ENCODE results near the gene CYTIP. TPM values are rescaled to one million over a fixed set of nuclear protein-coding genes. Genes with fewer than 3 reads are reported as not detected.
"Not testable (repeated sequence)": the region's sequence is repeated elsewhere in the genome, so short reads cannot be mapped to it uniquely, and the experiment has no call there.

The CYTIP gene
- polyA plus RNA-seq, 3 donors = 1.8 to 2.6 (median 2.2) TPM

GRCh38 chr2:157431176-157431575 is 12.7 kb downstream of the CYTIP start:
- DNase-seq (ENCODE audit: extremely low read depth in 1 of 11, low read depth in 9 of 11, low spot score in 4 of 11) = no peak

DNA sequence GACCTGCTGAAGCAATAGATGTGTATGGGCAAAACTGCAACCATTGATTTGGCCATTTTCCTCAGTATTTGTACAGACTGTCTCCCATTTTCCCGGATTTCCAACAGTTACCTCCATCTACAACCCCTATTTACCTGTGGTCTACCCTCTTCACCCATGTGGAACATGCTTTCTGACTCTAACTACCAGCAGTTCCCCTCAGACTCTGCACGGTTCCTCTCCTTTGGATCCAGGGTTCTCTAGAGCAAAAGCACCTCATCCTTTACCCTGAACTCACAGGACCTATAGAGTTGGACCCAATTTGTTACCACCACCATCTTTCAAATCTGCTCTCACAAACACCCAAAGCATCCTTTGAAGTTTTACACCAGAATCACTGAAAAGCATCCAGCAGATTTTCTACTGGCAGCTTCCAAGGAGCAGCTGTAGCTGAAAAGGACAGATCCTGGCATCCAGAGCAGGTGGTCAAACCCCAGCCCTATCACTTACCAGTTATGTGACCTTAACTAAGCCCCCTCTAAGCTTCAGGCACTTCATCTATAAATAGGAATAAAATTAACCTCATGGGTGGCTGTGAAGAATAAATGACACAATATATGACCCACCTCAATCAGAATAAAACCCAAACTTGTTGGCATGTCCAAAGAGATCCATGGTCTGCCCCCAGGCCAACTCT is 15.3 kb downstream of the CYTIP start:
- DNase-seq (ENCODE audit: extremely low read depth in 1 of 11, low read depth in 9 of 11, low spot score in 4 of 11) = no peak

- no peak for DNase-seq (ENCODE audit: extremely low read depth in 1 of 11, low read depth in 9 of 11, low spot score in 4 of 11)
These were observed 16.0 kb downstream of the CYTIP start for GRCh38 chr2:157427922-157428303.

- DNase-seq (ENCODE audit: extremely low read depth in 1 of 11, low read depth in 9 of 11, low spot score in 4 of 11) = no peak
These were observed 16.6 kb downstream of the CYTIP start for GRCh38 chr2:157427003-157427921.

GRCh38 chr2:157426477-157426994 is 17.4 kb downstream of the CYTIP start:
- DNase-seq (ENCODE audit: extremely low read depth in 1 of 11, low read depth in 9 of 11, low spot score in 4 of 11) = no peak

- DNase-seq (ENCODE audit: extremely low read depth in 1 of 11, low read depth in 9 of 11, low spot score in 4 of 11) = no peak
These were observed 19.5 kb downstream of the CYTIP start for GRCh38 chr2:157424374-157424773.

DNA sequence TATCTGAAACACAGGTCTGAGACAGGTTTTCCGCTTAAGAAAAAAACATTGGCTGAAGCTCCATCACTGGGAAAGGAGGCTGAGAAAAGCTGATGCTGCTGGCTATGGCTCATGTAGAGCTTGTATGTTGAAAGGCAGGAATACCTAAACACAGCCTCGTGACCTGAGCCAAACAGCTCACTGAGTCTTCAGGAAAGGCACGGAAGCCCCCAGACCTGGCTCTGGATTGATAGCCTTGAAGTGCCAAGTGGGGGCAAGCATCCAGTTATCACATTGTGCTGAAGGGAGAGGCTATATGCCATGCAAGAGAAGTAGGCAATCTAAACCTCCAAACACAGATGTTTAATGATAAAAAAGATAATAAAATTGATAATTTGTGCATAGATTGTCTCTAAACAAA is 21.9 kb downstream of the CYTIP start:
- DNase-seq (ENCODE audit: extremely low read depth in 1 of 11, low read depth in 9 of 11, low spot score in 4 of 11) = no peak

- DNase-seq (ENCODE audit: extremely low read depth in 1 of 11, low read depth in 9 of 11, low spot score in 4 of 11) = no peak
These were observed 22.5 kb downstream of the CYTIP start for GRCh38 chr2:157421331-157421944.

DNA sequence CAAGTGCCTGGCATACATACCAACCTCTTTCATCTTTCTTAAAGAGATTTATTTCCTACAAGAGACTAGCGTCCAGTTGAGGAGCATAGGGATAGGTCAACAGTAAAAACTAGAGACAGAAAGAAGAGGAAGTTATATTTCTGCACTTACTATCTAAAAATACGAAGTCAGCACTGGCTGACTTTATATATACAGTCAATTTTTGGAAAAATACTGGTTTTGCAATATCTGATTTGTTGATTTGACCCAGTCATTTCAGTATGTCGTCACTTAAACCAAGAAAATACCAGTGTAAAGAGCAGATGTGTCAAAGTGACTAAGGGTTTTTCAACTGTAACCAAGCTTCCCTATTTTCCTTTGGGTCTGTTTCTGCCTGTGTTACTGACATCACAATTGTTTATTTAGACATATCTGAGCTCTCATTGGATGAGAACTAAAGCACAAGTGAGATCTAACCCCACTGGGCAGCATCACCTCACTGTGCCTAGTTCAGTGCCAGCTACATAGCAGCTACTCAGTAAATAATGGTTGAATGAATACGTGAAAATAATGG is 23.0 kb downstream of the CYTIP start:
- DNase-seq (ENCODE audit: extremely low read depth in 1 of 11, low read depth in 9 of 11, low spot score in 4 of 11) = no peak

- DNase-seq (ENCODE audit: extremely low read depth in 1 of 11, low read depth in 9 of 11, low spot score in 4 of 11) = no peak
These were observed 24.8 kb downstream of the CYTIP start for GRCh38 chr2:157419031-157419575.

DNA sequence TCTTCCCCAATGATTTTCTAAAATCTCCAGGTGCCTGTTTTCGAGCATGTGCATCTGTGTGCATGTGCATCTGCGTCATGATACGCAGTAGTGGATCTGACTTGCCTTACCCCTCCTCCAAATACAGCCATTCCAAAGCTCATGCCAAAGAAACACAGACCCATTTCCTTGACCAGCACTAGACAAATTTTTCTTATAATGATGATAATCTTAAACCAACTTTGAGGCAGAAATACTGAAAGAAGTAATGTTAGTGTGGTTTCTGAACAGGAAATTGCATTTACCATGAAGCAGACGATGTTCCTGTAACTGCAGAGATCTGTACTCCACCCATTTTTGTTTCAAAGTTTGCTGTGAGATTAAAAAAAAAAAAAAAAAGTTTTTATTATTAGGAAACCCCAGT is 25.6 kb downstream of the CYTIP start:
- no peak for DNase-seq (ENCODE audit: extremely low read depth in 1 of 11, low read depth in 9 of 11, low spot score in 4 of 11)

DNA sequence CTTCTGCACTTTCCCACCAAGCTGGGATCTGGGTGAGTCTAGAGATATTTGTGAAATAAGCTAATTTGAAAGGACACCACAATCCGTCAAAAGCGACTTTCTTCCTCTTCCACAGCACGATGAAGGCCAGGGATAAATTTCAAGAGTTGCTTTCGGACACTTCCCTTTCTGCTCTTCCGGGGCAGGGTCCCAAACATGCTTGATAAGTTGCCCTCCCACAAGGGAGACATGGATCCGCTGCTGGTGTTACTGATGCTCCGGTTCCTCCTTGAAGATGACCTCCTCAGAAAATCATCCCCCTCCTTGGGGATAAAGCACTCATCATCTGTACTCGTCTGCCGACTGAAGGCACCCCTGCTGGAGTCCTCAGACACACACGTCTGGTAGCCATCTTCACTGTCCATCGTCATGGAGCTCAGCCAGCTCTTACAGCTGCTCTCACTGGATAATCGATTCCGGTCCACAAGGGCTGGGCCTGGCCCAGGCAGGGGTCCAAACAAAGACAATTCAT is 28.2 kb downstream of the CYTIP start:
- DNase-seq (ENCODE audit: extremely low read depth in 1 of 11, low read depth in 9 of 11, low spot score in 4 of 11) = no peak

DNA sequence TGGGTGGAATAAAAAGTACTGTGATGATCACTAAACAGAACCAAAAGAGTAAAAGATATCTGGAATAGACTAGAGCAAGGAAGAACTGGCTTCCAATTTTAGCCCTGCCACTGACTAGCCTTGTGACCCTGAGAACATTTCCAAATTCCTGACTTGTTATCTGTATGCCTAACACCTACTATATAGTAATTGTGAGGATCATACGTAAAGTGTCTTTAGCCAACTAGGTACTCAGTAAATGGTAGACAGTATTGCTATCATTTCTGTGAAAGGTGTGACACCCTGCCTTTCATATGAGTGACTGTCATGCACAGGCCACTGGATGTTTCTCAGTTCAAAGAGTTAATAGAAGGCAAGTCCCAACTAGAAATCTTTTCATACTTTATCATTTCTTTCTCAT is 29.8 kb downstream of the CYTIP start:
- DNase-seq (ENCODE audit: extremely low read depth in 1 of 11, low read depth in 9 of 11, low spot score in 4 of 11) = no peak

- DNase-seq (ENCODE audit: extremely low read depth in 1 of 11, low read depth in 9 of 11, low spot score in 4 of 11) = no peak
These were observed 30.4 kb downstream of the CYTIP start for GRCh38 chr2:157413326-157414035.

DNA sequence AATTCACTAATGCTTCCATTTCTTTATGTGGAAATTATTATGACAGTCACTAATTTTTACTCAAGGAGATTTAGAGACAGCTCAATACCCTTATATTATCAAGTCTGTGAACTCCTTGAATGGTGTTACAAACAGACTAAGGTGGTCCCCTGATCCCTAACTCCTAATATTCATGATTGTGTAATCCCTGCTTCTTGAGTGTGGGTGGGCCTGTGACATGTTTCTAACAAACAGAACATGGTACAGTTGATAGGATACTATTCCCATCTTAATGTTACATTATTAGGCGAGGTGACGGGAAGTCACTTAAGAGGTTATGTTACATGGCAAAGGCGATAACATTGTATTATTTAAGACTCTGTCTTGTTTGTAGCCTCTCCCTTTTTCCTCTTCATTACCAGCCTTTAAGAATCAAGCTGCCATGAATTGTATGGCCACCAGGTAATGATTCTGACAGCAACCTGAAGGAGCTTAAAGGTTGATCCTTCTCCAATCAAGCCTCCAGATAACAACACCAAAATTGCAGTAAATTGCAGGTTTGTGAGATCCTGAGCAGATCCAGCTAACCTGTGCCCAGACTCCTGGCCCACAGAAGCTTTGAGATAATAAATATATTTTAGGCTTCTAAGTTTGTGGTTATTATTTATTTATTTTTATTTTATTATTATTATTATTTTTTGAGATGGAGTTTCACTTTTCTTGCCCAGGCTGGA is 32.1 kb downstream of the CYTIP start:
- DNase-seq (ENCODE audit: extremely low read depth in 1 of 11, low read depth in 9 of 11, low spot score in 4 of 11) = no peak

DNA sequence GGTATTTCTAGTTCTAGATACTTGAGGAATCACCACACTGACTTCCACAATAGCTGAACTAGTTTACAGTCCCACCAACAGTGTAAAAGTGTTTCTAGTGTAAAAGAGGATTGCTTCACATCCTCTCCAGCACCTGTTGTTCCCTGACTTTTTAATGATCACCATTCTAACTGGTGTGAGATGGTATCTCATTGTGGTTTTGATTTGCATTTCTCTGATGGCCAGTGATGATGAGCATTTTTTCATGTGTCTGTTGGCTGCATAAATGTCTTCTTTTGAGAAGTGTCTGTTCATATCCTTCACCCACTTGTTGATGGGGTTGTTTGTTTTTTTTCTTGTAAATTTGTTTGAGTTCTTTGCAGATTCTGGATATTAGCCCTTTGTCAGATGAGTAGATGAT is 38.5 kb downstream of the CYTIP start:
- DNase-seq (ENCODE audit: extremely low read depth in 1 of 11, low read depth in 9 of 11, low spot score in 4 of 11) = not testable (repeated sequence)

DNA sequence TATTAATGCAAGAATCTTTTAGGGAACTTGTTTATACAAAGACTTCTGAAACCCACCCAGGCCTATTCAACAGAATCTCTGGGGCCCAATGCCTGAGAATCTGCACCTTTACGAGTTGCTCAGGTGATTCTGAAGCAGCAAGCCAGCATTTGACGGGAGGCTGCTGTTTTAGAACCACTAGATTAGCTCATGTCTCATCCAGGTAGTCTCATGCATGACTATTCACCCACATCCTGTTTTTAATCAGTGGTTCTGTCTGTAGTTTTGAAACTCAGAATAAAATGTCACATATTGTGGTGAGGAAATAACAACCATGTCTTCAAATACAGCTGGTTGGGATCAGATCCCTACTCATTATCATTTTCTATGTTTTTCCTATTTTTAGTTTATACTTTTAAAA is 39.5 kb downstream of the CYTIP start:
- DNase-seq (ENCODE audit: extremely low read depth in 1 of 11, low read depth in 9 of 11, low spot score in 4 of 11) = no peak

All from renal cortex interstitium (tissue), 11 donors.